Mammary epithelial cell (primary cell): ENCODE measurements around the gene MCAT.

Experiments
- EZH2 ChIP-seq: IDR thresholded peaks from 2 replicates; pipeline ENCODE4 v1.6.1; 2012; ENCODE audit warnings: low read length, inconsistent platforms, borderline replicate concordance
- TF ChIP-seq, protein P1 (sequence below), 2 donors: IDR thresholded peaks in 1 of 2; conservative IDR thresholded peaks in 1 of 2; 2 replicates each; pipeline ENCODE4 v1.5.1; 2011 to 2012; ENCODE audit warnings: inconsistent platforms in 2 of 2, low read length in 2 of 2, mild to moderate bottlenecking in 2 of 2, control low read depth in 1 of 2, low read depth in 1 of 2; ENCODE audit not compliant: insufficient read depth in 1 of 2; ENCODE audit errors: extremely low read depth in 1 of 2

DNA sequence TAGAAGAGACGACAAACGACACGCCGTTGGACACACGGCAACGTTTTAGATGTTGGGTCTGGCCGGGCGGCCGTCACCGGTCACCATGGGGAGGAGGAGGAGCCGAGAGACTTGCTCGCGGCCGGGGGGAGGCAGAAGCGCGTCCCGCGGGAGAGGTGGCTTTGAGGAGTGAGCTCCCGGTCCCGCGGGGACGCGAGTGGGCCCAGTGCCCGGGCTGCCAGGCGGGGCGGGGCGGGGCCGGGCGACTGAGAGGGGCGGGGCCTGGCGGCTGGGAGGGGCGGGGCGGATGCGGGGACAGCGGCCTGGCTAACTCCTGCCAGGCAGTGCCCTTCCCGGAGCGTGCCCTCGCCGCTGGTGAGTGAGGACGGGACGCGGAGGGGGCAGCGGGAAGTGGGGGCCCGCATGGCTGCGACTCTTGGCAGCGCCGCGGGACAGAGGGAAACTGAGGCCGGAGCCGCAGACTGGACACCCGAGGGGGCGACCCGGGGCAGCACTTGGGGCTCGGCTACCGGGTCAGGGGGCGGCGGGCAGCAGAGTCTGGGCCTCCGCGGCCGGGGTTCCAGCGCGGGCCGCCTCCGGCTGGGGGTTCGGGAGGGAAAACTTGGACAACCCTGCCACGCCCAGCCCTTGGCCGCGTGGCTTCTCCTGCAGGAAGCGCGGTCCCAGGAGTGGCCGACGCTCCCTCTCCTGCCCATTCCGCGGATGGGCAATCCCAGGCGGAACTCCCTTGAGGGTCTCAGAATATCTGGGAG, 8.2 kb upstream of the MCAT start, which contains the start of gene TSPO:
- TF ChIP-seq, protein P1, sequence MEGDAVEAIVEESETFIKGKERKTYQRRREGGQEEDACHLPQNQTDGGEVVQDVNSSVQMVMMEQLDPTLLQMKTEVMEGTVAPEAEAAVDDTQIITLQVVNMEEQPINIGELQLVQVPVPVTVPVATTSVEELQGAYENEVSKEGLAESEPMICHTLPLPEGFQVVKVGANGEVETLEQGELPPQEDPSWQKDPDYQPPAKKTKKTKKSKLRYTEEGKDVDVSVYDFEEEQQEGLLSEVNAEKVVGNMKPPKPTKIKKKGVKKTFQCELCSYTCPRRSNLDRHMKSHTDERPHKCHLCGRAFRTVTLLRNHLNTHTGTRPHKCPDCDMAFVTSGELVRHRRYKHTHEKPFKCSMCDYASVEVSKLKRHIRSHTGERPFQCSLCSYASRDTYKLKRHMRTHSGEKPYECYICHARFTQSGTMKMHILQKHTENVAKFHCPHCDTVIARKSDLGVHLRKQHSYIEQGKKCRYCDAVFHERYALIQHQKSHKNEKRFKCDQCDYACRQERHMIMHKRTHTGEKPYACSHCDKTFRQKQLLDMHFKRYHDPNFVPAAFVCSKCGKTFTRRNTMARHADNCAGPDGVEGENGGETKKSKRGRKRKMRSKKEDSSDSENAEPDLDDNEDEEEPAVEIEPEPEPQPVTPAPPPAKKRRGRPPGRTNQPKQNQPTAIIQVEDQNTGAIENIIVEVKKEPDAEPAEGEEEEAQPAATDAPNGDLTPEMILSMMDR (conservative IDR thresholded peaks at IDR 0.05 in 1 of 2, IDR thresholded peaks at IDR 0.05 in 1 of 2; ENCODE audit: extremely low read depth in 1 of 2, insufficient read depth in 1 of 2, low read depth in 1 of 2, low read length in 2 of 2), result no peak
- TF ChIP-seq EZH2, result no peak
